Superior temporal gyrus (tissue), 1 donor: ENCODE results near the gene UVRAG.
"Not testable (repeated sequence)": the region's sequence is repeated elsewhere in the genome, so short reads cannot be mapped to it uniquely, and the experiment has no call there.

Experiments used
- DNase-seq: peaks from one replicate; pipeline ENCODE4 v3.0.0-alpha.2; 2016; ENCODE audit errors: extremely low spot score

The UVRAG gene

DNA sequence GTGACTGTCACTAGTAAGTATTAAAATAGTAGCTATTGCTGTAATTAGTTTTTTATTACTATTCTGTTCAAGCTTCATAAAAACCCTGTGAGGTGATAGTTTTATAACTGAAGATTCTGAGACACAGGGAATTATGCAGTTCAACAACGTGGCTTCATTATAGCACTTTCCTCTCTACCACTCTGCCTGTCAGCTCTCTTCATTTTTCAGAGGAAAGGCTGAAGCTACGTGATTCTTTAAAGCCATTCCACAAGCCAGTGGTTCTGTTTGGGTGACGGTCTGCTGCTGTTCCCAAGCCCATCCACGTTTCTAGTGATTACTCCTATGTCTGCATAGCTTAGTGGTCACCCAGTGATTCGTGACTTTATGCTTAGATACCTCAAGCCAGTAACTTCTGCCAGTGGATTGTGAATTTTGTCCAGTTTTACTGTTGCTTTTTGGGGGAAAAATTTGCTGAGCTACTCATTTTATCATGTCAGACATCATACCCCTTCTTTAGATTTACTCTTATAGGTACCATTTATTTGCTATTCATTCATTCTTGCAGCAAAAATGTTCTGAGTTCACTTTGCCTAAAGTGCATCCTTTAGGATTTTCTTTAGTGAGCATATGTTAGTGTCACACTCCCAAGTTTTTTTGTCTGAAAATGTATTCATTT is 59.8 kb downstream of the UVRAG start:
- peak; percentile 63 for DNase-seq

- DNase-seq, result not testable (repeated sequence)
These were observed 62.3 kb downstream of the UVRAG start for GRCh38 chr11:75877327-75877726.

DNA sequence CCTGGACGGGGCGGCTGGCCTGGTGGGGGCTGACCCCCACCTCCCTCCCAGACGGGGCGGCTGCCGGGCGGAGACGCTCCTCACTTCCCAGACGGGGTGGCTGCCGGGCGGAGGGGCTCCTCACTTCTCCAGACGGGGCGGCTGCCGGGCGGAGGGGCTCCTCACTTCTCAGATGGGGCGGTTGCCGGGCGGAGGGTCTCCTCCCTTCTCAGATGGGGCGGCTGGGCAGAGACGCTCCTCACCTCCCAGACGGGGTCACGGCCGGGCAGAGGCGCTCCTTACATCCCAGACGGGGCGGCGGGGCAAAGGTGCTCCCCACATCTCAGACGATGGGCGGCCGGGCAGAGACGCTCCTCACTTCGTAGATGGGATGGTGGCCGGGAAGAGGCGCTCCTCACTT is 62.9 kb downstream of the UVRAG start:
- not testable (repeated sequence) for DNase-seq

GRCh38 chr11:75878933-75879332 is 63.9 kb downstream of the UVRAG start:
- DNase-seq, result peak; percentile 76

DNA sequence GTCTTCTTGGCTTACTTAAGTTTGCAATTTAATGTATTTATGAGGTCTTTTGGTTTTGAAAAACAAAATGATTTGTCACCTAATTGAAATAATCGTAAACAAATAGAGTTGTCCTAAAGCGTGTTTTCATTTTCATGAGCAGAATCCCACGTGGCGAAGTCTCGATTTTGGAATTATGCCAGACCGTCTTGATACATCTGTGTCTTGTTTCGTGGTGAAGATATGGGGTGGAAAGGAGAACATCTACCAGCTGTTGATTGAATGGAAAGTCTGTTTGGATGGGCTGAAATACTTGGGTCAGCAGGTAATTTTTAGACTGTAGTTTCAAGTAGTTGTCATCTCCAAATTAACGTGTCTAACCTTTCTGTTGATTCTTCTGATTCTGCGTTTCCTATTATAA is 64.7 kb downstream of the UVRAG start:
- no peak for DNase-seq

DNA sequence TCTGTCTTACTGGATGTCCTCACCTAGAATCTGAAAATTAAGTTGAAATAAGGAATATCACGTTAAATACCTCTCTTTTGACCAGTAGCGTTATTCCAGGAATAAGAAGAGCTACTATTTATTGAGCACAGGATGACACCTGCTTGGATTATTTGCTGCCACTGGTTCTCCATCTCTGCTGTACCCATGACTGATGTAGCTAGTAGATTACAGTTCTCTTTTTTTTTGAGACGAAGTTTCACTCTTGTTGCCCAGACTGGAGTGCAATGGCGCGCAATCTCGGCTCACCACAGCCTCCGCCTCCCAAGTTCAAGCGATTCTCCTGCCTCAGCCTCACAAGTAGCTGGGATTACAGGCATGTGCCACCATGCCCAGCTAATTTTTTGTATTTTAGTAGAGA is 65.3 kb downstream of the UVRAG start:
- DNase-seq, result not testable (repeated sequence)

DNA sequence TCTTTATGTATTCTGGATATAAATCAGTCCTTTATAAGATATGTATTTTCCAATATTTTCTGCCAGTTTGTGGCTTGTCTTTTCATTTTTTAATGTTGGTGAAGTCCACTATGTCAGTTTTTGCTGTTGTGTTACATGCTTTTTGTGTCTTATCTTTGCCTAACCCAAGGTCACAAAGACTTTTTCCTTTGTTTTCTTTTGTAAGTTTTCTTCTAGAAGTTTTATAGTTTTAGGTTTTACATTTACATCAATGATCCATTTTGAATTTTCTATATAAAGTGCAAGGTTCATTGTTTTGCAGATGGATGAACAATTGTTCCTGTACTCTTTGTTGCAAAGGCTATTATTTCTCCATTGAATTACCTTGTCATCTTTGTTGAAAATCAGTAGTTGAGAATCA is 69.3 kb downstream of the UVRAG start:
- no peak for DNase-seq

GRCh38 chr11:75888416-75888815 is 73.4 kb downstream of the UVRAG start:
- DNase-seq, result no peak

GRCh38 chr11:75891947-75892739 is 77.1 kb downstream of the UVRAG start:
- no peak for DNase-seq

DNA sequence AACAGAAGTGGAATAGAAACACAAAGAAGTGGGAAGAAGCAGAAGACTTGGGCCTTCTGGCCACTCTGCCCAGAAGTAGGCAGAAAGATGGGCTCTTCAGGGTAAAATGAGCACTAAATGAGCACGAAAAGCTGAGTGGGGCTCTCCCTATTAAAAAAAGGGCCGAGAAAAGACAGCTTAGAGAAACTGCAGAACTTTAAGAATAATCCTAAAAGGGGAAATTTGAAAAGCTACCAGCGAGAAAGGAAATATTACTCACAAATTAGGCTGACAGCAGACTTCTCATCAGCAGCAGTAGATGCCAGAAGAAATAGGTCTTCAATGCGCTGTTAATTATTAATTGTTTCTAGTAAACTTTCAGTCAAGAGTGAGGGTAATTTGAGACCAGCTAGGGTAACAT is 78.2 kb downstream of the UVRAG start:
- DNase-seq, result no peak

DNA sequence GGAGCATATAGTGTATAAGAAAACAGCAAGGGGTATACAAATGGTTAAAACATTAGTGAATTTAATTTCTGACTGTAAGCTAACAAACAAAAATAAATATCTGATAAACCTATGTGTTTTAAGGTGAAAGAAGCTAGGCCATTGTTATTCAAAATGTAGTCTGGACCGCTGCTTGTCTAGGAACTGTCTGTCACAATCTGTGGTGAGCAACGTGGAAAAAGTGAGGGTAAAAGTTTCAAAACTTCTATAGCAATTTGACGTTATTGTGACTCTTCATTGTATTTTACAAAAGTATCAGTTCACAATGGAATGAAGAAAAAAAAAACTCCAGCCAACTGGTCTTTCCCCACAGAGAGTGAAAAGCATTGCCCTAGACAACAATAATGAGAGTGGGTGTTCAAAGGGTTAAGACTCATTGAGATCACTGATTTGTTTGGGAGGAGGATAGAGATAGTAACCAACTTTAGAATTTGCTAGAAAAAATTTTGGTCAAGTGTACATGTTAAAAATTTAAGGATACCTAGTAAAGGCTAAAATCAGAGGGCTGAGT is 79.1 kb downstream of the UVRAG start:
- DNase-seq, result no peak

GRCh38 chr11:75896843-75897419 is 81.9 kb downstream of the UVRAG start:
- peak; percentile 90 for DNase-seq

DNA sequence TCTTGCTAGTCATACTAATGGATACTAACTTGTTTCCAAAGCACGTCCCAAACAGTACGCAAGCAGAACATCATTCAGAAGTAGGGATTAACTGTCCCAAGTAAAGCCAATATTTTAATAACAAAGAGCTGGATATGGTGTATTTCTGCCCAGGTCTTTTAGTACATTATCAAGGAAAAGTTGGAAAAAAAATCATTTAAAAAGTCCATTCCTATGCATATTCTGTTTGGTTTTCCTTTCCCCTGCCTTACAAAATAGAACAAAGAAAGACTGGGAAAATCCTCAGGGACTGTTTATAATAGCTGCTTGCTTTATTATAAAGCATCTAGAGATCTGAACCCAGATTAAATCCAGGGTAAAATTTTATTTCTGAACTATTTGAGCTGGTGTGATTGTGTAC is 83.9 kb downstream of the UVRAG start:
- DNase-seq, result no peak

DNA sequence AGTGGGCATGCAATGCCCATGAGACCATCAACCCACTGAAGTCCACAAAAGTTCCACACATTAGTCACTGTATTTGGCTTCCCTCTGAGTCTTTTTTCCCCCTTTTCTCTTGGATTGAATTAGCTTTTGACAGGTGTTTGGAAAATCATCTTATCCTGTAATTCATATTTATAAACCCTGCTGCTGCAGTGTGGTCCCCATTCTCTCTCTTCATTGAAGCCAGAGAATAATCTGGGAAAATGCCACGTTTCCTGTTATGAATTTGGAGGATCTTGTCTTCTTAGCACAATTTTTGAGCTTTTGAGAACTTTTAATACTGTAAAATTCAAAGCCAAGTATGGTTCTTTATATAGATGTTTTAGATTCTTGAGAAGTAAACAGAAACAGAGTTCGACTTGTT is 84.8 kb downstream of the UVRAG start:
- no peak for DNase-seq

- DNase-seq, result no peak
These were observed 85.8 kb downstream of the UVRAG start for GRCh38 chr11:75900848-75901247.

DNA sequence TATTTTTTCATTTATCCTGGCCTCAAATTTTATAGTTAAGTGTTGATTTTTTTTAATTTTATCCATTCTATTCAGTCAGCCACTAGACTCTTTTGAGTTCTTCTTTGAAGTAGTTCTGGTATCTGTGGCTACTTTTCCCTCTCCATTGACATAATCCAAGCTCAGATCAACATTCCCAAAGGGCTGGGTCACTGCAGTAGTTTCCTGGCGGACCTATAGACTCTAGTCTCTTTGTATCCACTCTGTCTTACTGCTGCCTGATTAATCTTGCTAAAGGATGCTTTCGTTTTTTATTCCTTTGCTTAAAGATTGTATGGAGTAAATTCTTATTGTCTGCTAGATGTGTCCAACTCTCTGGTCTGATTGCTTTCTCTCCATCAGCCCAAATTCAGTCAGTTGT is 87.6 kb downstream of the UVRAG start:
- no peak for DNase-seq

- no peak for DNase-seq
These were observed 88.3 kb downstream of the UVRAG start for GRCh38 chr11:75903276-75903675.

- DNase-seq, result no peak
These were observed 90.4 kb downstream of the UVRAG start for GRCh38 chr11:75905434-75905833.

DNA sequence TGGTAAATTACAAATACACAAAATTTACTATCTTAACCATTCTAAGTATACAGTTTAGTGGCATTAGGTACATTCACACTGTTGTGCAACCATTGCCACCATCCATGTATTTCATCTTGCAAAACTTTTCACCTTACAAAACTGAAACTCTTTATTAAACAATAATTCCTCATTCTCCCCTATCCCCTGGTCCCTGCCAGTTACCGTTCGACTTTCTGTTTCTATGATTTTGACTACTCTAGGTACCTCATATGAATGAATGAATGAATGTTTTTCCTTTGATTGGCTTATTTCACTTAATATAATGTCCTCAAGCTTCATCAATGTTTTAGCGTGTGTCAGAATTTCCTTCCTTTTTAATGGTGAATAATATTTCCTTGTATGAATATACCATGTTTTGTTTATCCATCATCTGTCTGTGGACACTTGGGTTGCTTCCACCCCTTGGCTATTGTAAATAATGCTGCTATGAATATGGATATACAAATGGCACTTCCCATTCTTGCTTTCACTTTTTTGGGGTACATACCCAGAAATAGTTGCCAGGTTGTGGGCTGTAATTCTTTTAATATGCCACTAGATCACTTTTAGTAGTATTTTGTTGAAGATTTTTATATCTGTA is 93.0 kb downstream of the UVRAG start:
- no peak for DNase-seq

DNA sequence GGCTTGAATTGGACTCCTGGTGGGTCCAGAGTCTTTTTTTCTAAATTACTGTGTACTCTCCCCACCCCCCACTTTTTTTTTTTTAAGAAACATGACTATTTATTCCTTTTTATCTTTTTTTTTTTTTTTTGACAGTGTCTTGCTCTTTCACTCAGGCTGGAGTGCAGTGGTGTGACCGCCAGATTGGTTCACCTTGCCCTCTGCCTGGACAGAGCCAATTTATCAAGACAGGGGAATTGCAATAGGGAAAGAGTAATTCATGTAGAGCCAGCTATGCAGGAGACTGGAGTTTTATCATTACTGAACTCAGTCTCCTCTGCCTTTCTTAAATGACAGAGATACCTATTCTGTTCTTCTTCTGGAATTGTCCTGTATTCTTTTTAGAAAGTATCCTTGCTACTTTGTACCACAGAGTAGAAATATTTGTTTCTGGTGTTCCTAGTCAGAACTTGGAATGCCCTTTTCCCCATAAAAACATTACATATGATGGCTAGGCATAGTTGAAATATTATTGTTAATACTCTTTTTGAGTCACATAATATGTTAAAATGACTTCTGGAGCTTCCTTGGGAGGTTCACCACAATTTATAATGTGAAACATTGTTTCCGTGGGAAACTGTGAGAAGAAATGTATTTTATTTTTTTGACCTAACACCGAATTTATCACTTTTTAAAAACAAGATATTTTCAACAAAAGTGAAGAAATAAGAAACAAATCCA is 95.6 kb downstream of the UVRAG start:
- DNase-seq, result no peak

DNA sequence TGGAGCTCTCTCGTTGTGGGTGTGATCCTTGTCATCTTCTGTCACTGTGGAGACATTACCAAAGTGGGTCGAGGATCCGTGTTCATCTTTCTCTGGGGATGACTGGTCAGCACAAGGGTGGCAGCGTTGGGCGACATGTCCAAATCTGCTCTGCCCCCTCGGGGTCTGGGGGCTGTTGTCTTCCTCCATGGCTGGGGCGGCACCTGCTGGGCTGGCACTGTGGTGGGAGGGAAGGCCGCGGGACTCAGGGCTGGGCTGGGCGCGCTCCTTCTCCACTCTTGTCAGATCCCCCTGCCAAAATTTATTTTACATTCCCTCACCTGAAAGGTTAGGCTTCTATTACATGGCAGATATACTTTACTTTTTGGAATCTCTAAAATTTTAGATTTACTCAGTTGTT is 96.4 kb downstream of the UVRAG start:
- DNase-seq, result no peak

DNA sequence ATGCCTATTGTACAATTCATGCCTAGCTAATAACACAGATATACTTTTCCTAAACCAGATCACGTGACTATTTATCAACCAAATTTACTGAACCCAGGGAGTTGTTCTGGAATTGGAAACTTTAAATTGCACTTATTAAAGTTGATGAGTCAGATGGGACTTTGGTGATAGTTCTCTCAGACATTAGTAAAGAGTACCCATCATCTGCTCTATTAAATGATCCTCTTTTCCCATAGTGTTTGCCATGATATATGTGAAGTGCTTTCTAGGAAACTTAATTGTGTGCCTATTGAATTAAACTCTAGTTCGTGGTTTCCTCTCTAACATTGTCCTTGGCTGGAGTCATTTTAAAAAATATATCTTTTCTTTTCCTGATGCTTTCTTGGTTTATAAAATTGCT is 99.0 kb downstream of the UVRAG start:
- DNase-seq, result no peak
